Lower leg skin (tissue), 3 donors: ENCODE data around the gene AIG1.

ENCODE experiments used
- POLR2A ChIP-seq, 2 donors: fragments of 450-650 bp; IDR thresholded peaks; one replicate each; pipeline ENCODE4 v1.6.1; 2016 to 2017; ENCODE audit warnings: antibody characterized with exemption in 2 of 2, mild to moderate bottlenecking in 1 of 2, moderate library complexity in 1 of 2
- TF ChIP-seq, protein P1 (sequence below), 3 donors: fragments of 450-650 bp; IDR thresholded peaks; one replicate each; pipeline ENCODE4 v1.5.1; 2016; ENCODE audit warnings: antibody characterized with exemption in 3 of 3, mild to moderate bottlenecking in 3 of 3, moderate library complexity in 2 of 3

GRCh38 chr6:143125455-143125854 lies 64.8 kb downstream of the AIG1 start:
- TF ChIP-seq, protein P1, sequence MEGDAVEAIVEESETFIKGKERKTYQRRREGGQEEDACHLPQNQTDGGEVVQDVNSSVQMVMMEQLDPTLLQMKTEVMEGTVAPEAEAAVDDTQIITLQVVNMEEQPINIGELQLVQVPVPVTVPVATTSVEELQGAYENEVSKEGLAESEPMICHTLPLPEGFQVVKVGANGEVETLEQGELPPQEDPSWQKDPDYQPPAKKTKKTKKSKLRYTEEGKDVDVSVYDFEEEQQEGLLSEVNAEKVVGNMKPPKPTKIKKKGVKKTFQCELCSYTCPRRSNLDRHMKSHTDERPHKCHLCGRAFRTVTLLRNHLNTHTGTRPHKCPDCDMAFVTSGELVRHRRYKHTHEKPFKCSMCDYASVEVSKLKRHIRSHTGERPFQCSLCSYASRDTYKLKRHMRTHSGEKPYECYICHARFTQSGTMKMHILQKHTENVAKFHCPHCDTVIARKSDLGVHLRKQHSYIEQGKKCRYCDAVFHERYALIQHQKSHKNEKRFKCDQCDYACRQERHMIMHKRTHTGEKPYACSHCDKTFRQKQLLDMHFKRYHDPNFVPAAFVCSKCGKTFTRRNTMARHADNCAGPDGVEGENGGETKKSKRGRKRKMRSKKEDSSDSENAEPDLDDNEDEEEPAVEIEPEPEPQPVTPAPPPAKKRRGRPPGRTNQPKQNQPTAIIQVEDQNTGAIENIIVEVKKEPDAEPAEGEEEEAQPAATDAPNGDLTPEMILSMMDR (IDR thresholded peaks at IDR 0.05) = no peak
- no peak for TF ChIP-seq POLR2A (IDR thresholded peaks at IDR 0.05)
